Measurements from ENCODE around the gene ATP9B. TPM values are rescaled to one million over a fixed set of nuclear protein-coding genes. Genes with fewer than 3 reads are reported as not detected.

The ATP9B gene
- total RNA-seq, 1 donor from 2014 or later, result 27.3 TPM

- no peaks in the 10 kb centered on the region for H3K9me3 Mint-ChIP-seq (ENCODE audit: unreplicated experiment)
- H3K4me3 Mint-ChIP-seq (ENCODE audit: unreplicated experiment), result no peak overlapping the region
- no peak for TF ChIP-seq CTCF (IDR thresholded peaks at IDR 0.05)
- H3K4me1 Mint-ChIP-seq (ENCODE audit: unreplicated experiment), result no peaks in the 10 kb centered on the region
- no peaks in the 10 kb centered on the region for H3K36me3 Mint-ChIP-seq (ENCODE audit: unreplicated experiment)
- no peak overlapping the region for H3K27ac Mint-ChIP-seq (ENCODE audit: unreplicated experiment)
- no peak for DNase-seq (ENCODE audit: extremely low spot score, unreplicated experiment)
- H3K27me3 Mint-ChIP-seq (ENCODE audit: unreplicated experiment), result no peaks in the 10 kb centered on the region
Measured at GRCh38 chr18:79049506-79049905, 19.7 kb upstream of the ATP9B start.

GRCh38 chr18:79050005-79050404 is 19.2 kb upstream of the ATP9B start:
- no peaks in the 10 kb centered on the region for H3K27me3 Mint-ChIP-seq (ENCODE audit: unreplicated experiment)
- no peaks in the 10 kb centered on the region for H3K4me1 Mint-ChIP-seq (ENCODE audit: unreplicated experiment)
- H3K9me3 Mint-ChIP-seq (ENCODE audit: unreplicated experiment), result no peaks in the 10 kb centered on the region
- no peak overlapping the region for H3K4me3 Mint-ChIP-seq (ENCODE audit: unreplicated experiment)
- DNase-seq (ENCODE audit: extremely low spot score, unreplicated experiment), result no peak
- no peak overlapping the region for H3K27ac Mint-ChIP-seq (ENCODE audit: unreplicated experiment)
- no peaks in the 10 kb centered on the region for H3K36me3 Mint-ChIP-seq (ENCODE audit: unreplicated experiment)
- TF ChIP-seq CTCF (IDR thresholded peaks at IDR 0.05), result no peak

GRCh38 chr18:79056827-79057367 is 12.3 kb upstream of the ATP9B start:
- H3K27me3 Mint-ChIP-seq (ENCODE audit: unreplicated experiment), result peaks cover 5% of the 10 kb centered on the region
- no peak for DNase-seq (ENCODE audit: extremely low spot score, unreplicated experiment)
- no peak overlapping the region for H3K27ac Mint-ChIP-seq (ENCODE audit: unreplicated experiment)
- no peaks in the 10 kb centered on the region for H3K36me3 Mint-ChIP-seq (ENCODE audit: unreplicated experiment)
- no peaks in the 10 kb centered on the region for H3K4me1 Mint-ChIP-seq (ENCODE audit: unreplicated experiment)
- H3K4me3 Mint-ChIP-seq (ENCODE audit: unreplicated experiment), result no peak overlapping the region
- no peak for TF ChIP-seq CTCF (IDR thresholded peaks at IDR 0.05)
- no peaks in the 10 kb centered on the region for H3K9me3 Mint-ChIP-seq (ENCODE audit: unreplicated experiment)

GRCh38 chr18:79058007-79058406 is 11.2 kb upstream of the ATP9B start:
- no peak for DNase-seq (ENCODE audit: extremely low spot score, unreplicated experiment)
- Mint-ChIP-seq H3K4me1 (ENCODE audit: unreplicated experiment) (no peaks in the 10 kb centered on the region), H3K27me3 (ENCODE audit: unreplicated experiment) (peaks cover 5% of the 10 kb centered on the region), H3K36me3 (ENCODE audit: unreplicated experiment) (no peaks in the 10 kb centered on the region), H3K4me3 (ENCODE audit: unreplicated experiment) (no peak overlapping the region), H3K27ac (ENCODE audit: unreplicated experiment) (no peak overlapping the region), H3K9me3 (ENCODE audit: unreplicated experiment) (no peaks in the 10 kb centered on the region)
- no peak for TF ChIP-seq CTCF (IDR thresholded peaks at IDR 0.05)

- no peak for DNase-seq (ENCODE audit: extremely low spot score, unreplicated experiment)
- Mint-ChIP-seq H3K9me3 (ENCODE audit: unreplicated experiment) (peaks cover 4% of the 10 kb centered on the region), H3K27ac (ENCODE audit: unreplicated experiment) (no peak overlapping the region), H3K27me3 (ENCODE audit: unreplicated experiment) (peaks cover 5% of the 10 kb centered on the region), H3K36me3 (ENCODE audit: unreplicated experiment) (no peaks in the 10 kb centered on the region), H3K4me3 (ENCODE audit: unreplicated experiment) (no peak overlapping the region), H3K4me1 (ENCODE audit: unreplicated experiment) (no peaks in the 10 kb centered on the region)
- no peak for TF ChIP-seq CTCF (IDR thresholded peaks at IDR 0.05)
Measured at GRCh38 chr18:79062806-79063205, 6.4 kb upstream of the ATP9B start.
